ENCODE results near the gene ZSWIM6. TPM values are rescaled to one million over a fixed set of nuclear protein-coding genes. Genes with fewer than 3 reads are reported as not detected.

ZSWIM6 gene
- total and polyA plus RNA-seq, 2 experiments from 2014 or later = 3.9 to 6.0 TPM

DNA sequence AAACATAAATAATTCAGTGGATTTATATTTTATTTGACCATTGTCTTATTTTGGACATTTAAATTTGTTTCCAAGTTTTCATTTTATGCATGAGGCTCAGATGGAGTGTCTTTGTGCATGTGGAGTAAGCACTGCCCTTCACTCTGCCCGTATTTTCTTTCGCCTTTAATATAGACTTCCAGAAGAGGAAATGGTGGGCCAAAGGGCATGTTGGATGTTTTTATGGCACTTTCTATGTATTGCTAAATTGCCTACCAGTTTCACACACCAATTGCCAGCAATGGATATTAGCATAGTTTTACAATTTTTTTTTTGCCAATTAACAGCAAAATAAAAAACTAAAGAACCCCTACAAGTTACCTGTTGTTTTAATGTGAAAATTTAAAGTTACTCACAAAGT, 38.4 kb downstream of the ZSWIM6 start:
- no peak overlapping the region for H3K27ac Mint-ChIP-seq
- H3K36me3 Mint-ChIP-seq (ENCODE audit: low read depth) = no peaks in the 10 kb centered on the region; the same call in 2 of the 3 replicates
- no peaks in the 10 kb centered on the region for H3K27me3 Mint-ChIP-seq (ENCODE audit: insufficient read depth, low read depth, poor library complexity)
- H4K20me1 ChIP-seq (replicated peaks; ENCODE audit: insufficient read depth) = peaks cover 3% of the 10 kb centered on the region; the same call in 1 of the 2 replicates
- H3K4me1 Mint-ChIP-seq = peaks cover 19% of the 10 kb centered on the region
- H3K27me3 ChIP-seq (ENCODE audit: insufficient read depth) = no peaks in the 10 kb centered on the region
- no peak overlapping the region for H3K4me3 ChIP-seq
- no peaks in the 10 kb centered on the region for H3K9me2 ChIP-seq (ENCODE audit: insufficient read depth)
- 0 out of 2 replicates have a peak, but pooled peaks cover 10% of the 10 kb centered on the region for H3K79me2 ChIP-seq (replicated peaks; ENCODE audit: insufficient read depth)
- H2AFZ ChIP-seq = no peak overlapping the region
- no peak overlapping the region for H3K4me2 ChIP-seq
- peaks cover 13% of the 10 kb centered on the region; the same call in 1 of the 2 replicates for H3K4me1 ChIP-seq (ENCODE audit: insufficient read depth)
- no peak overlapping the region for H3K4me3 Mint-ChIP-seq
- peaks cover 4% of the 10 kb centered on the region; the same call in 1 of the 3 replicates for H3K9me3 Mint-ChIP-seq
- ATAC-seq (no peak), DNase-seq (ENCODE audit: low spot score) (no peak)
- no peaks in the 10 kb centered on the region for H3F3A ChIP-seq (replicated peaks; ENCODE audit: low read depth)
- H3K27ac ChIP-seq (ENCODE audit: low read depth) = no peak overlapping the region
- no peaks in the 10 kb centered on the region for H3K36me3 ChIP-seq (ENCODE audit: insufficient read depth)
- TF ChIP-seq ZNF114 (CRISPR knock-in tag; IDR thresholded peaks at IDR 0.05) (no peak), JUNB (IDR thresholded peaks at IDR 0.05; ENCODE audit: unreplicated experiment) (no peak), CREB1 (CRISPR knock-in tag; IDR thresholded peaks at IDR 0.05; ENCODE audit: low read depth) (no peak), ZNF331 (CRISPR knock-in tag; IDR thresholded peaks at IDR 0.05; ENCODE audit: low read depth) (no peak), POLR2AphosphoS5 (IDR thresholded peaks at IDR 0.05; ENCODE audit: low read depth) (no peak), EZH2phosphoT487 (IDR thresholded peaks at IDR 0.05; ENCODE audit: unreplicated experiment) (no peak), NANOG (IDR thresholded peaks at IDR 0.05; ENCODE audit: borderline replicate concordance) (no peak), EZH2 (IDR thresholded peaks at IDR 0.05; ENCODE audit: low read depth, unreplicated experiment) (no peak), STAT1 (IDR thresholded peaks at IDR 0.05; ENCODE audit: unreplicated experiment) (no peak)
- TF ChIP-seq, protein P1, sequence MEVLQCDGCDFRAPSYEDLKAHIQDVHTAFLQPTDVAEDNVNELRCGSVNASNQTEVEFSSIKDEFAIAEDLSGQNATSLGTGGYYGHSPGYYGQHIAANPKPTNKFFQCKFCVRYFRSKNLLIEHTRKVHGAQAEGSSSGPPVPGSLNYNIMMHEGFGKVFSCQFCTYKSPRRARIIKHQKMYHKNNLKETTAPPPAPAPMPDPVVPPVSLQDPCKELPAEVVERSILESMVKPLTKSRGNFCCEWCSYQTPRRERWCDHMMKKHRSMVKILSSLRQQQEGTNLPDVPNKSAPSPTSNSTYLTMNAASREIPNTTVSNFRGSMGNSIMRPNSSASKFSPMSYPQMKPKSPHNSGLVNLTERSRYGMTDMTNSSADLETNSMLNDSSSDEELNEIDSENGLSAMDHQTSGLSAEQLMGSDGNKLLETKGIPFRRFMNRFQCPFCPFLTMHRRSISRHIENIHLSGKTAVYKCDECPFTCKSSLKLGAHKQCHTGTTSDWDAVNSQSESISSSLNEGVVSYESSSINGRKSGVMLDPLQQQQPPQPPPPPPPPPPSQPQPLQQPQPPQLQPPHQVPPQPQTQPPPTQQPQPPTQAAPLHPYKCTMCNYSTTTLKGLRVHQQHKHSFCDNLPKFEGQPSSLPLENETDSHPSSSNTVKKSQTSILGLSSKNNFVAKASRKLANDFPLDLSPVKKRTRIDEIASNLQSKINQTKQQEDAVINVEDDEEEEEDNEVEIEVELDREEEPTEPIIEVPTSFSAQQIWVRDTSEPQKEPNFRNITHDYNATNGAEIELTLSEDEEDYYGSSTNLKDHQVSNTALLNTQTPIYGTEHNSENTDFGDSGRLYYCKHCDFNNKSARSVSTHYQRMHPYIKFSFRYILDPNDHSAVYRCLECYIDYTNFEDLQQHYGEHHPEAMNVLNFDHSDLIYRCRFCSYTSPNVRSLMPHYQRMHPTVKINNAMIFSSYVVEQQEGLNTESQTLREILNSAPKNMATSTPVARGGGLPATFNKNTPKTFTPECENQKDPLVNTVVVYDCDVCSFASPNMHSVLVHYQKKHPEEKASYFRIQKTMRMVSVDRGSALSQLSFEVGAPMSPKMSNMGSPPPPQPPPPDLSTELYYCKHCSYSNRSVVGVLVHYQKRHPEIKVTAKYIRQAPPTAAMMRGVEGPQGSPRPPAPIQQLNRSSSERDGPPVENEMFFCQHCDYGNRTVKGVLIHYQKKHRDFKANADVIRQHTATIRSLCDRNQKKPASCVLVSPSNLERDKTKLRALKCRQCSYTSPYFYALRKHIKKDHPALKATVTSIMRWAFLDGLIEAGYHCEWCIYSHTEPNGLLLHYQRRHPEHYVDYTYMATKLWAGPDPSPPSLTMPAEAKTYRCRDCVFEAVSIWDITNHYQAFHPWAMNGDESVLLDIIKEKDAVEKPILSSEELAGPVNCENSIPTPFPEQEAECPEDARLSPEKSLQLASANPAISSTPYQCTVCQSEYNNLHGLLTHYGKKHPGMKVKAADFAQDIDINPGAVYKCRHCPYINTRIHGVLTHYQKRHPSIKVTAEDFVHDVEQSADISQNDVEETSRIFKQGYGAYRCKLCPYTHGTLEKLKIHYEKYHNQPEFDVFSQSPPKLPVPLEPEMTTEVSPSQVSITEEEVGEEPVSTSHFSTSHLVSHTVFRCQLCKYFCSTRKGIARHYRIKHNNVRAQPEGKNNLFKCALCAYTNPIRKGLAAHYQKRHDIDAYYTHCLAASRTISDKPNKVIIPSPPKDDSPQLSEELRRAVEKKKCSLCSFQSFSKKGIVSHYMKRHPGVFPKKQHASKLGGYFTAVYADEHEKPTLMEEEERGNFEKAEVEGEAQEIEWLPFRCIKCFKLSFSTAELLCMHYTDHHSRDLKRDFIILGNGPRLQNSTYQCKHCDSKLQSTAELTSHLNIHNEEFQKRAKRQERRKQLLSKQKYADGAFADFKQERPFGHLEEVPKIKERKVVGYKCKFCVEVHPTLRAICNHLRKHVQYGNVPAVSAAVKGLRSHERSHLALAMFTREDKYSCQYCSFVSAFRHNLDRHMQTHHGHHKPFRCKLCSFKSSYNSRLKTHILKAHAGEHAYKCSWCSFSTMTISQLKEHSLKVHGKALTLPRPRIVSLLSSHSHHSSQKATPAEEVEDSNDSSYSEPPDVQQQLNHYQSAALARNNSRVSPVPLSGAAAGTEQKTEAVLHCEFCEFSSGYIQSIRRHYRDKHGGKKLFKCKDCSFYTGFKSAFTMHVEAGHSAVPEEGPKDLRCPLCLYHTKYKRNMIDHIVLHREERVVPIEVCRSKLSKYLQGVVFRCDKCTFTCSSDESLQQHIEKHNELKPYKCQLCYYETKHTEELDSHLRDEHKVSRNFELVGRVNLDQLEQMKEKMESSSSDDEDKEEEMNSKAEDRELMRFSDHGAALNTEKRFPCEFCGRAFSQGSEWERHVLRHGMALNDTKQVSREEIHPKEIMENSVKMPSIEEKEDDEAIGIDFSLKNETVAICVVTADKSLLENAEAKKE (CRISPR knock-in tag; IDR thresholded peaks at IDR 0.05) = no peak
- TF ChIP-seq, protein P2, sequence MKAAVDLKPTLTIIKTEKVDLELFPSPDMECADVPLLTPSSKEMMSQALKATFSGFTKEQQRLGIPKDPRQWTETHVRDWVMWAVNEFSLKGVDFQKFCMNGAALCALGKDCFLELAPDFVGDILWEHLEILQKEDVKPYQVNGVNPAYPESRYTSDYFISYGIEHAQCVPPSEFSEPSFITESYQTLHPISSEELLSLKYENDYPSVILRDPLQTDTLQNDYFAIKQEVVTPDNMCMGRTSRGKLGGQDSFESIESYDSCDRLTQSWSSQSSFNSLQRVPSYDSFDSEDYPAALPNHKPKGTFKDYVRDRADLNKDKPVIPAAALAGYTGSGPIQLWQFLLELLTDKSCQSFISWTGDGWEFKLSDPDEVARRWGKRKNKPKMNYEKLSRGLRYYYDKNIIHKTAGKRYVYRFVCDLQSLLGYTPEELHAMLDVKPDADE (IDR thresholded peaks at IDR 0.05) = no peak
- TF ChIP-seq, protein P3, sequence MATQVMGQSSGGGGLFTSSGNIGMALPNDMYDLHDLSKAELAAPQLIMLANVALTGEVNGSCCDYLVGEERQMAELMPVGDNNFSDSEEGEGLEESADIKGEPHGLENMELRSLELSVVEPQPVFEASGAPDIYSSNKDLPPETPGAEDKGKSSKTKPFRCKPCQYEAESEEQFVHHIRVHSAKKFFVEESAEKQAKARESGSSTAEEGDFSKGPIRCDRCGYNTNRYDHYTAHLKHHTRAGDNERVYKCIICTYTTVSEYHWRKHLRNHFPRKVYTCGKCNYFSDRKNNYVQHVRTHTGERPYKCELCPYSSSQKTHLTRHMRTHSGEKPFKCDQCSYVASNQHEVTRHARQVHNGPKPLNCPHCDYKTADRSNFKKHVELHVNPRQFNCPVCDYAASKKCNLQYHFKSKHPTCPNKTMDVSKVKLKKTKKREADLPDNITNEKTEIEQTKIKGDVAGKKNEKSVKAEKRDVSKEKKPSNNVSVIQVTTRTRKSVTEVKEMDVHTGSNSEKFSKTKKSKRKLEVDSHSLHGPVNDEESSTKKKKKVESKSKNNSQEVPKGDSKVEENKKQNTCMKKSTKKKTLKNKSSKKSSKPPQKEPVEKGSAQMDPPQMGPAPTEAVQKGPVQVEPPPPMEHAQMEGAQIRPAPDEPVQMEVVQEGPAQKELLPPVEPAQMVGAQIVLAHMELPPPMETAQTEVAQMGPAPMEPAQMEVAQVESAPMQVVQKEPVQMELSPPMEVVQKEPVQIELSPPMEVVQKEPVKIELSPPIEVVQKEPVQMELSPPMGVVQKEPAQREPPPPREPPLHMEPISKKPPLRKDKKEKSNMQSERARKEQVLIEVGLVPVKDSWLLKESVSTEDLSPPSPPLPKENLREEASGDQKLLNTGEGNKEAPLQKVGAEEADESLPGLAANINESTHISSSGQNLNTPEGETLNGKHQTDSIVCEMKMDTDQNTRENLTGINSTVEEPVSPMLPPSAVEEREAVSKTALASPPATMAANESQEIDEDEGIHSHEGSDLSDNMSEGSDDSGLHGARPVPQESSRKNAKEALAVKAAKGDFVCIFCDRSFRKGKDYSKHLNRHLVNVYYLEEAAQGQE (IDR thresholded peaks at IDR 0.05; ENCODE audit: unreplicated experiment) = no peak
- TF ChIP-seq, protein P4, sequence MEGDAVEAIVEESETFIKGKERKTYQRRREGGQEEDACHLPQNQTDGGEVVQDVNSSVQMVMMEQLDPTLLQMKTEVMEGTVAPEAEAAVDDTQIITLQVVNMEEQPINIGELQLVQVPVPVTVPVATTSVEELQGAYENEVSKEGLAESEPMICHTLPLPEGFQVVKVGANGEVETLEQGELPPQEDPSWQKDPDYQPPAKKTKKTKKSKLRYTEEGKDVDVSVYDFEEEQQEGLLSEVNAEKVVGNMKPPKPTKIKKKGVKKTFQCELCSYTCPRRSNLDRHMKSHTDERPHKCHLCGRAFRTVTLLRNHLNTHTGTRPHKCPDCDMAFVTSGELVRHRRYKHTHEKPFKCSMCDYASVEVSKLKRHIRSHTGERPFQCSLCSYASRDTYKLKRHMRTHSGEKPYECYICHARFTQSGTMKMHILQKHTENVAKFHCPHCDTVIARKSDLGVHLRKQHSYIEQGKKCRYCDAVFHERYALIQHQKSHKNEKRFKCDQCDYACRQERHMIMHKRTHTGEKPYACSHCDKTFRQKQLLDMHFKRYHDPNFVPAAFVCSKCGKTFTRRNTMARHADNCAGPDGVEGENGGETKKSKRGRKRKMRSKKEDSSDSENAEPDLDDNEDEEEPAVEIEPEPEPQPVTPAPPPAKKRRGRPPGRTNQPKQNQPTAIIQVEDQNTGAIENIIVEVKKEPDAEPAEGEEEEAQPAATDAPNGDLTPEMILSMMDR (conservative IDR thresholded peaks at IDR 0.05; ENCODE audit: low read depth in 2 of 2) = no peak

All from GM23338 (cell line).